Panc1 (cell line): ENCODE data around the gene SNX9.

Experiments
- CTCF ChIP-seq: fragments of 450-650 bp; IDR thresholded peaks from 2 replicates; pipeline ENCODE4 v1.5.1; 2017; ENCODE audit warnings: mild to moderate bottlenecking
- POLR2AphosphoS5 ChIP-seq: IDR thresholded peaks from 2 replicates; pipeline ENCODE4 v1.6.1; 2012; ENCODE audit warnings: mild to moderate bottlenecking, low read depth, low read length, moderate library complexity

- TF ChIP-seq CTCF (no peak), POLR2AphosphoS5 (no peak)
Measured at GRCh38 chr6:157813750-157814455, 9.1 kb upstream of the SNX9 start.
